GM20431 (cell line): Measurements from ENCODE around the gene METTL16.

Source experiments
- in situ Hi-C: fragments of 300-500 bp; cut with MseI, MboI; formaldehyde crosslinking; loops from one replicate; pipeline ENCODE4 v1.15.0; 2020; ENCODE audit warnings: low sequenced_read_pairs; ENCODE audit not compliant: unreplicated experiment

METTL16 gene

DNA sequence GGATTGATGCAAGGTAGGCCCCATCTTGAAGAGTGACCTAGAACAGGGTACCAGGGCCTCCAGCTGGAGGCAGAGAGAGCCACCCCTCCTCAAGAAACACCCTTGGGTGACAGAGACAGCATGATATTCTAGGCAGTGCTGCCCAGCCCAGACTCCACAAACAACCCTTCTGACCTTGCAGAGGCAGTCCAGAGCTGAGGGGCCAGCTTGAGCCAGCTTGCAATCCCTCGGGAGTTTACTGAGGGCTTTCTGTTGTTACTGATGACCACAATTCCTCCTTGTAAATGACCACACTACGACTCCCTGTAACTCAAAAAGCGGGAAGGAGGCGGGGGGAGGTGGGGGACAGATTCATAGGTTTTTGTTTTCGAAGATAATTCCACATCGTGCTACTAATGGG, 92.2 kb downstream of the METTL16 start:
- in situ Hi-C loops: no loop called here

GRCh38 chr17:2418572-2418971, 93.1 kb downstream of the METTL16 start:
- in situ Hi-C loops: no loop called here

DNA sequence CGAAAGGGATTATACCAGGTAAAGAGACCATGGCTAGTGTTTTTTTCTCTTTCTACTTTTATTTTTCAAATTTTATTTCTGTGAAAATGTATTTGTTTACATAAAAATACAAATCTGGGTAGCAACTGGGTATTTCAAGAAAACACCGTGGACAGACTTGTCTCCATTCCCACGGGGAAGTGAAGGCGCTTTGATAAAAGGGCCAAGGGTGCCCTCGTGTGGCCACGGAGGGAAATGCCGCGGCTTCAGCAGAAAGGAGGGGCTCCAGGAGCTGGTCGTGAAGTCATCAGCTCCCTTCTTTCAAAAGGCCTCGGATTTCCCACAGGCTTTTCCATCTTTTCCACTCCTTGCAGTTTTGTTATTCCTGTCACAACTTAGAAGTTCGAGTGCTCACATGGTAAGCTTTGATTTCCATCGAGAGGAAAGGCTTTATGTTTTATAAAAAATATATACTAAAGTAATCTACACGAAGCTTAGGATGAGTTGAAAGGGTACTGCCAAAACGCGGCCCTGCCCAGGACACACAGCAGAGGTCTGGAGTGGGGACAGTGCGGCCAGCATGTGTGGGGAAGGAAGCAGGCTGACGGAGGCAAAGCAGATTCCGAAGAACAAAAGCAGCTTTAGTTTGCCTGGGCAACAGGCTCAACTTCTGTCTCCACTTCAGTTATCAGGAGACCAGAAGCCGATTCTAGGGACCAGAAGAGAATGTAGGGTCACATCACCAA, 95.5 kb downstream of the METTL16 start:
- in situ Hi-C loops: no loop called here

DNA sequence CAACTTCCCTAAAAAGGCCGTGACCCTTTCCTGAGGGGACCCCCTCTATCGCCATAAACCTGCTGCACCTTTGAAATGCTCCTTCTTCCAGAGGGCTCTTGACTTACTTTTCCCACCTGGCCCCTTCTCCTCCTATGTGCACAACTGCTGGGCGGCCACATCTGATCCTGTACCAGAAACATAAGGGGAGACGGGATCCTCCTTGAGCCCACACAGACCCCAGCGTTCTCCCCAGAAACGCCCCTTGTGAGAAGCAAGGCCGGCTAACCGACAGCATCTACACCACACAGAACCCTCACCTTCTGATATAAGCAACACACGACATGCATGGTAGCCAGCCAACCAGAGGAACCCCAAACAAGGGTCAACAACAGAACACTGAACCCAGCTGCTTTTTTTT, 96.6 kb downstream of the METTL16 start:
- in situ Hi-C loops: no loop called here

DNA sequence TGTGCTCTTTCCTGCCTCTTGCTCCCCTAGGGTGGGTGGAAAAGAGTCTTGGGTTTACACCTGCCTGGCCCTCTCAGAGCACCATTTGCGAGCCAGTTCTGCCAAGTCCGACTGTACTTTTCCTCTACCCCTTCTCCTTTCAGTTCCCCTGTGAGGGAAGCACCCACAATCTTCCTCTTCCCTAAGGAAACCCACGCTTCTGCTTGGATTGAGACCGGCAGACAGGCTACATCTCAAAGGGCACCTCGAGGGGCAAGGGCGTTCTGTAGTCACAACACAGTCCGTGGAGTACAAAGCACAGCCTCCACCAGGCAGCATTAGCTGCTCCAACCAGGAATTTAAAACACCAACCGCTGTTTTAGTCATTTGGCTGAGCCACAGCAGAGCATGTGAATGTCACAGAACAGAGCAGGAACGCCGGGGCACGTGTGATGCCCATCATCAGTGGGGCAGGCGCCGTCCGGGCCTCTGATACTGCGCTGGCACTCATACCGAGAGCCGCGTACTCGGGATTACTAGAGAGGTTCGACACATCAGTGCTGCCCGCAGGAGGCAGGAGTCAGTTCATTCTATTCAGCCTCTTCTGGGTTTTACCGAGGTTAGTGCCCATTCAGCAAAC, 97.1 kb downstream of the METTL16 start:
- in situ Hi-C loops: no loop called here

GRCh38 chr17:2412561-2413021, 99.1 kb downstream of the METTL16 start:
- in situ Hi-C loops: no loop called here

DNA sequence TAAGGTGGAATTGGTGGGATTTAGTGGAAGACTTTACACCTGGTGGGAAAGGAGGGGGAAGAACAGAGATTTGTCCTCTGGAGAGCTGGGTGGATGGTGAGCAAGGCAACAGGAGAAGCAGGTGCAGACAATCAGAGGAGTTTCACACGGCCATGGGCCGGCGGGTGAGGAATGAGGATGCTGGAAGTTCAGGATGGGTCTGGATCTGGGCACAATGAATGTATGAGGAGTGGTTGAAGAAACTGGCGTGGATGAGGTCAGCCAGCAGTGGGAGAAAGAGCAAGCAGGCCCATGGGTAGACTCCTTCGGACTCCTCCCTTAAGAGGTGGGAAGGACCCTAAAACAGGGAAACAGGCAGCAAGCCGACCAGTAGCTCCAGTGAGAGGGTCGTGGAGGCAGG, 100.7 kb downstream of the METTL16 start:
- in situ Hi-C loops: no loop called here

GRCh38 chr17:2406903-2407790, 104.5 kb downstream of the METTL16 start:
- in situ Hi-C loops: no loop called here

DNA sequence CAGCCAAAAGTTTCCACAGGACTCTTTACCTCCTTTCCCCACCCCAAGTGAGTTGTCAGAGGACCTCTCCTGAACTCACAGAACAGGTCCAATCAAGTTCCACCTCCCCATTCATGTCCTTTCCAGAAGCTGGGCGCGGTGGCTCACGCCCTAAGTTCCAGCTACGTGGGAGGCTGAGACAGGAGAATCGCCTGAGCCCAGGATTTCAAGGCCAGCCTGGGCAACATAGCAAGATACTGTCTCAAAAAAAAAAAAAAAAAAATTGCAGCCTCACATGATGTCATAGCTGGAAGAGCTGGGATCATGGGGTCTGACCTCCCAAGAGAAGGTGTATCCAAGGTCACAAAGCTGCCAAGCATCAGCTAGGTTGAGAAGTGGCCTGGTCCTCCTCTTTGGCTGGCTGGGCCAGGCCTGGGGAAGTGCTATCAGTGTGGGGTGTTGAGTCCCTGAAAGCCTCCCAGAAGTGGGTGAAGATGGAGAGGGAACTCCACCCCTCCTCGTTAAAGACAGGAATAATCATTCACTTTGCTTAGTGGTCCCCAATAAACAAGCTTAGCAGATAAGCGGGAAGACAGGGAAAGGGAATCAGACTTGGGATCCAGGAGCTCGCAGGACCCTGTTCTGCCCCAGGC, 105.3 kb downstream of the METTL16 start:
- in situ Hi-C loops: no loop called here

DNA sequence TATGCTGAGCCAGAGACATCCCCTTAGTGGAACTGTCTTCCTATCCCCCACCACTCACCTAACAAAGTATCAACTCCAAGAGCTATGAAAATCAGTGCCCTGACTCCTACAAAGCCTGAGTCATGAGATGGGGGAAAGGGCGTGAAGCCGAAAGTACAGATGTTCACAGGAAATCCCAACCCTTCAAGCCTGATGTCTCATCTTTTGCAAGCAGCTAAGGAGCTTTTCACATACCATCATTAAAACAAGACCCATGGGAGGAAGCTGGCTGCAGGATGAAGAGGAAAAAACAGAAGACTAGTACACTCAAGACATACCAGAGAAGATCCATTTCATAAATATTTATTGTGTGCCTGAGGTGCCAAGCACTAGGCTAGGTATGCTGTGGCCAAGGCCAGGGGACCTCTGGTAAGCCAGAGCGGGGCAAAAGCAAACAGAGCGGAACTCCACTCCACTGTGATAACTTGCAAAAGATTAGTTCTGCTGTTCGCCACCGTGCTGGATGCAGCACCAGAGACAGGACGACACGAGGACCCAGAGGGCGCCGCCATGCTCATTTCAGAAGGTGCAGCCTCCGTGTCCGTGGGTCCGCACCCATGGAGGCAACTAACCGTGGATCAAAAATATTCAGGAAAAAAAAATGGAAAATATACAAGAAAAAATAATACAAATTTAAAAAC, 106.3 kb downstream of the METTL16 start:
- in situ Hi-C loops: no loop called here

DNA sequence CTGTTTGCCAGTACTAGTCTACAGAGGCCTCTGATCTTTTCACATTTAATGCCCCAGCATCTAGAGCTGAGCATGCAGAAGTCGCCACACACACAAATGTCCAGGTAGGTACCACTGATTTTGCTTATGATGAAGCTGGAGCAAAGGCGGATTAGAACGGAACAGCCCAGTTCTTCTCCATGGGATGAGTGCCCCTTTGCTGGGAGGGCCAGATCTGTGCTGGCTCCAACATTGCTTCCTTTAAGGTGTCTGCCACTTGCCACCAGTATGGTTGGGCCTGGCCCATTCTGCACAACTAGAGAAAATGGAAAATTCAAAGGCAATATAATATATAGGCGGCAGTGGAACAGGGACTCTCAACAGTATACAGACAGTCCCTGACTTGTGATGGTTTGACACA, 108.6 kb downstream of the METTL16 start:
- in situ Hi-C loops: no loop called here

DNA sequence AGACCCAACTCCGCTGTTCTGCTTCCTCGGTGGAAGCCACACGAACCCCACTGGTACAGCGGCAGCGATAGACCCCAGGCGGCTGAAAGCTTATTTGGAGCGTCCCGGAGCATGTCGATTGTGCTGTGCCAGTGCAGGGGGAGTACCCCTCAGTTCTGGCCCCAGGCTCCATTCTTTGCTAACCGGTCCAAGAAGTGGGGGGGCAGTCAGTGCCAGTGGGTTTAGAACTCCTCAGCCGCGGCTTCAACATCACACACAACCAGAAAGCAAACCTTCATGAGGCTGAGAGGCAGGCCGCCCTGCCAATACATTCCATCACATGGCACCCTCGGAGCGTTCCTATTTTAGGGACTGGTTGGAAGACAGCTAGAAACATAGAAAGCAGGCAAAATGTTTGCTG, 109.1 kb downstream of the METTL16 start:
- in situ Hi-C loops: no loop called here

GRCh38 chr17:2401426-2402221, 110.1 kb downstream of the METTL16 start:
- in situ Hi-C loops: no loop called here

GRCh38 chr17:2400877-2401425, 110.7 kb downstream of the METTL16 start, which contains the start of gene MNT:
MNT (minus strand) TSS chr17:2401060; CDS start chr17:2400712, 348 bp downstream.
- in situ Hi-C loops: no loop called here

- in situ Hi-C loops: no loop called here
Observed at GRCh38 chr17:2400474-2400866, 111.2 kb downstream of the METTL16 start.

- in situ Hi-C loops: no loop called here
Observed at GRCh38 chr17:2399572-2400473, 111.9 kb downstream of the METTL16 start.

DNA sequence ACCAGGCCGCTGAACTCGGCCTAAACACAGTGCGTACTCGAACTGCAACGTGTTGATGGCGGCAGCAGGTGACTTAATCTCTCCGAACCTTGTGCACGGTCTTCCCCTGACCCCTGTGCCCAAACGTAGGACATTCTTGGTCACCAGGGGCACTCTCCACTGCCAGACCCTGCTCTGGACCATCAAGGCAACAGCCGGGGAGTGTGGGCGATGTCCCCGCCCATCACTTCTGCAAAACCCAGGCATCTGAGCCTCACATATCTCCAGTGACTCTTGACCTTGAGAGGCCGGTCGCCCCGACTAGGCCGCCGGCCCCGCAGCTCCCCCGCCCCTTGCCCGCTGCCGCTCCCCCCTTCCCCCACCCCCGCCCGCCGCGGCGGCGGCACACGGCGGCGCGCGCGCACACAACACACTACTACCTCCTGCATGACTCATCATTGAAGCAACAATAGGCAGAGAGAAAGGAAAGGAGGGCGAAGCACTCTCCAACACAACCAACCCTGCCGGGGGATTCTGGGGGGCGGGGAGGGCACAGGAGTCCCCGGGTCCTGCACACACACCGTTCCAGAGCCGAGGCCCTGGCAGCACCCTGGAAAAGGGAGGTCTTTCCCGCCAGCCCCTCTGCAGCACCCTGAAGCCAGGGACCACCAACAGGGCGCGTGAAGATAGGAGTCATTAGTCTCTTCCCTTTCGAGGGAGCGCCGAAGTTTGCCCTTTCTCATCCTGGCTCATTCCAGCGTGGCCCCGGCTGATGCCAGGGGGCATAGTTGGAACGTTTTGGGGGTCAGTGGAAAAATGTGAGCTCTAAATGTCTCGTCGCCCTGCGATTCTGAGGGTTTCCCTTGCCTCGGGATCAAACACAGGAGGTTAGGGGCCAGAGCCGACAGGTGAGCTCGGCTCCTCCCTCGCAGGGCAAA, 112.8 kb downstream of the METTL16 start:
- in situ Hi-C loops: no loop called here
